Neuron (in vitro differentiated cells): Measurements from ENCODE around the gene NFATC2.

Experiments
- H2AFZ ChIP-seq: one replicate; pipeline ENCODE4 v1.6.1; 2013; ENCODE audit warnings: low read depth, mild to moderate bottlenecking, inconsistent platforms, low read length, moderate library complexity
- H3K27me3 ChIP-seq: one replicate; pipeline ENCODE4 v1.6.1; 2013; ENCODE audit warnings: low read length; ENCODE audit not compliant: insufficient read depth
- H3K36me3 ChIP-seq: one replicate; pipeline ENCODE4 v1.6.1; 2013; ENCODE audit warnings: low read length; ENCODE audit not compliant: insufficient read depth
- H3K4me1 ChIP-seq: one replicate; pipeline ENCODE4 v1.6.1; 2013; ENCODE audit warnings: low read length; ENCODE audit not compliant: insufficient read depth
- H3K4me3 ChIP-seq: 2 replicates; pipeline ENCODE4 v1.5.1; 2013; ENCODE audit warnings: mild to moderate bottlenecking, low read length, moderate library complexity
- H3K9me3 ChIP-seq: one replicate; pipeline ENCODE4 v1.6.1; 2013; ENCODE audit warnings: low read length

Gene NFATC2

DNA sequence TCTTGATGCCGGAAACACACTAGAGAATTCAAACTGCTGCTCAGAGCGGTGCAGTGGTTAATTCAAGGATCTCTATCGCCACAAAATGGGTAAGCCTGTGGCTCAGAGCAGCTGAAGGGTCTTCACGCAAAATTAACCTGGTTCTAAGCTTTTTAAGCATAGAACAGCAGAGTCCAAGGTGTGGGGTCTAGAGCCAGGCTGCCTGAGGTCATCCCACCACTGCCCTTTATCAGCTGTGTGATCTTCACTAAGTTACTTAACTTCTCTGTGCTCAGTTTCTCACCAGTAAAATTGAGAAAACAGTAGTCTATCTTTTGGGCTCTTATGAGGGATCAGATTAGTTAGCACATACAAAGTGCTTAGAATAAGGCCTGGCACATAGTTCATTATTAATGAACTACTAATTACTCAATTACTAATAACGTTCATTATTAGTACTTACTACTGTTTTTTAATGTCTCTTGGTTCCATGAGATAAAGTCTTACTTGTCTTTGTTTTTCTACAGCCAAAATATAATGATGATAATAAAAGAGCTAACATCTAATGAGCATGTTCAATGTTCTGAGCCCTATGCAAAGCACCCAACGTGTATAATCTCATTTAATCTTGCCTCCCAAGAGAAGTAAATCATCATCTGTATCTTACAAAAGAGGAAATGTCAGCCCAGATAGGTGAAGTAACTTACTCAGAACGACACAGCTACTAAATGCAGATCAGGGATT is 92.9 kb downstream of the NFATC2 start:
- Histone ChIP-seq H3K36me3 (no peaks in the 10 kb centered on the region), H3K4me3 (no peak overlapping the region), H2AFZ (no peak overlapping the region), H3K27me3 (no peaks in the 10 kb centered on the region), H3K9me3 (no peaks in the 10 kb centered on the region), H3K4me1 (peaks cover 7% of the 10 kb centered on the region)

DNA sequence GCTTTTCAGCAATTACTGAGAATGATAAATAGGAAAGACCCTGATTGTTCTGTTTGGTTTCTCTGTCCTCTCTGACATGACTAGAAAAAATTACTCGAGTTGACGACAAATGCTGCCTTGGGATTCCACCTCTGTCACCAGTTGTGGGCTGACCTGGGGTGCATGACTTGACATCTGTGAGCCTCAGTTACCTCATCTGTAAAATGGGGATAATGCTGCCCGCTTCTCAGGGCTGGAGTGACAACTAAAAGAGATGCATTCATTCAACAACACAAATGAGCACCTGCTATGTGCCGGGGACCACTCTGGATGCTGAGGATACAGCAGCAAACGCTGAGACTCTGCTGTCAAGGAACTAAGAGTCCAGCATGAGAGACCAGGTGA is 94.8 kb downstream of the NFATC2 start:
- Histone ChIP-seq H3K36me3 (no peaks in the 10 kb centered on the region), H3K4me3 (no peak overlapping the region), H2AFZ (no peak overlapping the region), H3K4me1 (peaks cover 7% of the 10 kb centered on the region), H3K9me3 (no peaks in the 10 kb centered on the region), H3K27me3 (no peaks in the 10 kb centered on the region)

DNA sequence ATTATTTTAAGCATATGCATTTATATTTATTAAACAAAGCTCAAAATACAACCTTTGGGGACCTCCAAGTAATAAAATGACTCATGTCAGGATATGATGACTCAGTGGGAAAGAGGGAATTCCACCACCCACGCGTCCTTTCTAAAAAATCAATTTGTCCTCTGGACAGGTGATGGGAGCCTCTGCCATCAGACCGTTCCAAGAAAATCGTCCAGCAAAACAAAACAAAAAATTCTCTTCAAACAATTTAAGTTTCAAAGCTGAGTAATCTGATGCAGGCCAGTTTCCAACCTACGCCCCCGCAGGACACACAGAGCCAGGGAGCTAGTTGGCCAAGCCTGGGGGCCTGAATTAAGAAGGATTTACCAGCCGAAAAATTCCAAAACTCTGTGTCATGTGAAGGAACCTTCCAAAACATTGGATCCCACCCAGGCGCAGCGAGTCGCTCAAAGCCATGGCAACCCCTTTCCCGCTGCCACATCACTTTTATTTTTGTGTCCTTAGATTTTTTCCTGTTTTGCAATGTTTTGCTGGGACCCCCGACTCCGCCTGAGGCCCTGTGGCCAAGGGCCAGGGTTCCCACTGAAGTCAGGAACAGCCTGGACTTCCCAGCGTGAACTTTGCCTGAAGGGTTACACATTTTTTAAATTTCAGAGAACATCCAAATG is 95.3 kb downstream of the NFATC2 start:
- H3K4me1 ChIP-seq, result peaks cover 7% of the 10 kb centered on the region
- H3K9me3 ChIP-seq, result no peaks in the 10 kb centered on the region
- no peak overlapping the region for H2AFZ ChIP-seq
- H3K36me3 ChIP-seq, result no peaks in the 10 kb centered on the region
- H3K4me3 ChIP-seq, result no peak overlapping the region
- H3K27me3 ChIP-seq, result no peaks in the 10 kb centered on the region

DNA sequence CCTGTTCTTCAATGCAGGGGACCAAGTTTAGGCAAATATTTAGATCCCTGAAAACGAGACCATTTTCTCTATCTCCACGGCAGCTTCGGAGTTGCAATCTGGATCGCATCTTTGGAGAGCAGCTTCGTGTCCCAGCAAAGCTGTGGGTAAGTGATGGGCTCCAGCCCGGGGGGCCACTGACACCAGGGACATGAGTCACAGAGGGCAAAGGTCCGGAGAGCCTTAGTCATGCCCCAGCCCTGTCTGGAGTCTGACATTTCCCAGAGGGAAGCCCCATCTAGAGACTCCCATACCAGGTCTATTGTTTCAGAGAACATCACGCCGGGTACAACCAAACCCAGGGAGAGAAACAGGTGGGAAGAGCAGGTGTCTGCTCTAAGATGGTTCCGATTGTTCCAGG is 95.9 kb downstream of the NFATC2 start:
- H3K36me3 ChIP-seq, result no peaks in the 10 kb centered on the region
- H3K27me3 ChIP-seq, result no peaks in the 10 kb centered on the region

DNA sequence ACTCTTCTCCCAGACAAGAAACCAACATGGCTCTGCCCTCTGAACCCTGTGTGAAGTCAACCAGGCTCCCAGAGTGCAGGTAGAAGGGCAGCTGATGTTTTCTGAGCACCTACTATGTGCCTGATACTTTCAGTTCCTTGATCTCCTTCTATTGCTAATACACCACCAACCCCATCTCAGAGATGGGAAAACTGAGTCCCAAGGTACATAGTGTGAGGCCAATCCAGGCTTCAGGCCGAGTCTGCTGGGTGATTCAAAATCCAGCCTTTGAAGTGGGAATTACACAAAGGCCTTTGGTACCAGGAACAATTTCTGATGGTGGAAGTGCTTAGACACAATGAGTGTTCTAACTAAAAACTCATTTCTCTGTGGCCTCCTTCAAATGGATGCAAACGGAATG is 96.3 kb downstream of the NFATC2 start:
- H2AFZ ChIP-seq, result no peak overlapping the region
- no peaks in the 10 kb centered on the region for H3K27me3 ChIP-seq
- no peak overlapping the region for H3K4me3 ChIP-seq
- peaks cover 7% of the 10 kb centered on the region for H3K4me1 ChIP-seq
- H3K9me3 ChIP-seq, result no peaks in the 10 kb centered on the region
- no peaks in the 10 kb centered on the region for H3K36me3 ChIP-seq

More for the DNA sequence above, 95.9 kb downstream of the NFATC2 start:
- Histone ChIP-seq H2AFZ (no peak overlapping the region), H3K4me1 (peaks cover 7% of the 10 kb centered on the region), H3K9me3 (no peaks in the 10 kb centered on the region), H3K4me3 (no peak overlapping the region)

DNA sequence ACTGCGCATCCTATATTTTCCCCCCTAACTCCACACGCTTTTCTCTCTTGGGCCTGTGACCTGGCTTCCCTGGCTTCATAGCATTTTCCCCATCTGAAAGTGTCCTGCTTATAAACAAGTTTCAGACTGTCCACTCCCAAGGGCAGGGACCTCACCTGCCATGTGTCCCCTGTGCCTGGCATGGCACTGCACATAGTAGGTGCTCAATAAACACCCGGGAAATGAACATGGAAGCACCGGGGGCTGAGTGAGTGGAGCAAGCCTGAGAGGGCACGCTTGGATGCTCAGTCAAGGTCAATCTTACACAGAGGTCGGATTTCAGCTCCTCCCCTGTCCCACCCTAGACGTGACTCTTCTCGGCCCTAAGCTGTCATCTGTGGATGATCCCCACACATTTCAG is 96.9 kb downstream of the NFATC2 start:
- no peak overlapping the region for H3K4me3 ChIP-seq

DNA sequence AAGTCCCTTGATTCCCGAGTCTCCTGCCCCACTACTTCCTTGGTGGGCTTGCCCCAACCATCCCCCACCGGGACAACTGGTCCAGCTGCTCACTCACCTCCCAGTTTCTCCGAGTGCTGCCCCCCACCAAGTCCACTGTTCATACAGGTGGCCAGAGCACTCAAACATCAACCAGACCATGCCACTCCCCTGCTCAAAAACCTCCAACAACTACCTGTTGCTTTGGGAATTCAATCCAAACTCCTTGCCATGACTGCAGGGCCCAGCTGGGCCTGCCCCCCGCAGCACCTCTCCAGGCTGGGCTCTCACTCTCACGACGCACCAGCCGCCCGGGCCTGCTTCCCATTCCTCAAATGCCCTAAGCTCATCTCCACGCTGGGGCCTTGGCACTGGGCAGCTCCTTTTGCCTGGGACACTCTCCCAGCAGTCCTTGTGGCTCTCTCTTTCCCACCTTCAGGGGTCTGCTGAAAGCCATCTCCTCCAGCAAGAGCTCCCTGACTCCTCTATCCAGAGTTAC is 97.5 kb downstream of the NFATC2 start:
- Histone ChIP-seq H3K9me3 (no peaks in the 10 kb centered on the region), H3K27me3 (no peaks in the 10 kb centered on the region), H3K4me3 (no peak overlapping the region), H3K36me3 (no peaks in the 10 kb centered on the region), H2AFZ (no peak overlapping the region), H3K4me1 (peaks cover 7% of the 10 kb centered on the region)

More for the DNA sequence above, 96.9 kb downstream of the NFATC2 start:
- Histone ChIP-seq H2AFZ (no peak overlapping the region), H3K36me3 (no peaks in the 10 kb centered on the region), H3K9me3 (no peaks in the 10 kb centered on the region), H3K4me1 (peaks cover 7% of the 10 kb centered on the region), H3K27me3 (no peaks in the 10 kb centered on the region)

DNA sequence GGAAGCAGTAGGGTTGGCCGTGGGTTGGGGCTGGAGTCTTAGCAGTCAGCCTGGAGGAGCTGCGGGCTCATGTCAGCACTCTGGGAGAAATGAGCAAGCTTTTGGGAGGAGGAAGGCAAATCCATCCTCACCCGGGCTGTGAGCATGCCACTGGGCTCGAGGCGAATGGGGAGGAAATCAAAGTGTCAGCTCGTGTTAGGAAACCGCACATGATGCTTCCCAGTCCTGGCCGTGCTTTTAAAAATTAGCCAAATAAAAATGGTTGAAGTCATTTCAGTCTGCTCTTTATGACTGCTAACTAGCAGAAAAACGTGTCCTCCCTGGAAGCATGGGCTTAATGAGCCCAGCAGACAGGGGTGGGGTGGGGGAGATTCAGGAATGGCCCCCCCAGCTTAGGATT is 98.1 kb downstream of the NFATC2 start:
- H2AFZ ChIP-seq, result no peak overlapping the region
- peaks cover 7% of the 10 kb centered on the region for H3K4me1 ChIP-seq
- no peaks in the 10 kb centered on the region for H3K9me3 ChIP-seq
- H3K4me3 ChIP-seq, result no peak overlapping the region
- no peaks in the 10 kb centered on the region for H3K36me3 ChIP-seq
- H3K27me3 ChIP-seq, result no peaks in the 10 kb centered on the region

DNA sequence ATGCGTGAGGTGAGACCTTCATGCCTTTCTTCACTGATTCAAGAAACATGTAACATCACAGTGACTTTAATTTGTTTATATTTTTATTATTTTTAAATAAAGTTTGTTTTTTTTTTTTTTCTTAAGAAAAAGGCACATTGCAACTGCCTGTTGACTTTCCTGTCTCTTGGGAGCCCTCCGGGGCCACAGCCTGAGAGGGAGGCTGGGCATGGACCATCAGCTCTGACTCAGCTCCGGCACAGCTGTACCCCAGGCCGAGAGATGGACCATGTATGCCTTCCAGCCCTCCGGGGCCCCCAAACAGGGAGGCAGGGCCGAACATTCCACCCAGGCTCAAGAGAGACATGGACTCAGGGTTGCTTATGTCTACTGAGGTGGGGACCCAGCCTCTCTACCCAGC is 99.9 kb downstream of the NFATC2 start:
- Histone ChIP-seq H3K27me3 (no peaks in the 10 kb centered on the region), H3K36me3 (no peaks in the 10 kb centered on the region), H2AFZ (no peak overlapping the region), H3K4me3 (no peak overlapping the region), H3K4me1 (peaks cover 7% of the 10 kb centered on the region), H3K9me3 (no peaks in the 10 kb centered on the region)

DNA sequence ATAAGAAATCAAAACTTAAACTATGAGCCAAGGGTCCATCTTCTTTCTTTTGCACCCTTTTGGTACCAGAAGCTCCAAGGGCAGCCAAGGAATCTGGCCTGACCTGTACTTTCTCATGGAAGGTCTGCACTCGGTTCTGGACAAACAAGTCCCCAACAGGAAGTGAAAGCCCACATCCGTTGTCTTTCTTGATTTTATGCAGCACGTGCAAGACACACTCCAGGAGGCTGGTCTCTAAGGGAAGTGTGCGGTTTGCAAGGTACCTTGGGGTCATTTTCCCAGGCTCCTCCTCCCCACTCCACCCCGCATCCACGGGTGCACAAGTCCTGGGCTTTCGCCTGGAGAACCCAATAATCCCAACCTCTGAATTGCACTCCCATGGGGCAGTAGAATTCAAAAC is 101.9 kb downstream of the NFATC2 start:
- no peaks in the 10 kb centered on the region for H3K4me1 ChIP-seq
- no peak overlapping the region for H2AFZ ChIP-seq
- H3K9me3 ChIP-seq, result no peaks in the 10 kb centered on the region
- H3K4me3 ChIP-seq, result no peak overlapping the region
- H3K27me3 ChIP-seq, result no peaks in the 10 kb centered on the region
- no peaks in the 10 kb centered on the region for H3K36me3 ChIP-seq

DNA sequence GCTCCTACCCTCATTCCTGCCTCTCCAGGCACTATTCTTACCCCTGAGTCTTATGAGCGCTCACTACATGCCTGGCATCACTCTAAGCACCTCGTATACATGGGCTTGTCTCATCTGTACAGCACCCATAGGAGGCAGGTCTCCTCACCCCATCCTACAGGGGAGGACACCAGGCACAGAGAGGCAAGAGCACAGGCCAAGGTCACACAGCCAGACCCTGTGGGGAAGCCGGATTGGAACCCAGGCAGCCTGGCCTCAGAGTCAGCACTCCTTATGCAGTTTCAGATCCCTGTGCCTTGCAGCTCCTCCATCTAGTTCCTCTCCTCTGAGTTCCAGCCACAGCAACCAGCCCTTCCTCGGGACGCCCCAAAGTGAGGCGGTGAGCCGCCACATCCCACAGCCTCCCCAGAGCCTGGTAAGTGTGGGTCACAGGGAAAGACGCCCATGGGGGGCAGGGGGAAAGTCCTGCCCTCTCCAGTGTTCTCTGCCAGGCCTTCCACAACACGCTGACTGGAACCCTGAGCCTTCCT is 103.3 kb downstream of the NFATC2 start:
- no peaks in the 10 kb centered on the region for H3K27me3 ChIP-seq
- H3K4me1 ChIP-seq, result no peaks in the 10 kb centered on the region
- no peak overlapping the region for H3K4me3 ChIP-seq
- no peaks in the 10 kb centered on the region for H3K9me3 ChIP-seq
- H2AFZ ChIP-seq, result no peak overlapping the region
- H3K36me3 ChIP-seq, result no peaks in the 10 kb centered on the region

DNA sequence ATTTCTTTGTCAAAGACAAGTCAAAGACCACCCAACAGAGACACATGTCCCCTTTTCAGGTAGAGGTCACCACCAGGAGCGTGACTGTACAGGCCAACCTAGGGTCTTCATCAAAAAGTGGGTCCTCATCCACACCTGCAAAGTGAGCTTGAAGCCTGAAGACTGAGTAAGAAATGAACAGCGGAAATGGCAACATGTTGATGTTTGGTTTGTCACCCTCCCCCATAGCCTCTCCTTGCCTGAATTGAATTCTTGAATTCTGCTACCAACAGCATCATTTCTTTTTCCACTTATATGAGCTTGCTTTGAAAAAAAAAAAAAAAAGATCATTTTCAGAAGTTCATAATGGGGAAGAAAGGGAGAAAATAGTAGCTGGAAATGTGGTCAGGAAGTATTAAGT is 104.4 kb downstream of the NFATC2 start:
- Histone ChIP-seq H2AFZ (no peak overlapping the region), H3K4me1 (no peaks in the 10 kb centered on the region), H3K36me3 (no peaks in the 10 kb centered on the region), H3K9me3 (no peaks in the 10 kb centered on the region), H3K4me3 (no peak overlapping the region), H3K27me3 (no peaks in the 10 kb centered on the region)

DNA sequence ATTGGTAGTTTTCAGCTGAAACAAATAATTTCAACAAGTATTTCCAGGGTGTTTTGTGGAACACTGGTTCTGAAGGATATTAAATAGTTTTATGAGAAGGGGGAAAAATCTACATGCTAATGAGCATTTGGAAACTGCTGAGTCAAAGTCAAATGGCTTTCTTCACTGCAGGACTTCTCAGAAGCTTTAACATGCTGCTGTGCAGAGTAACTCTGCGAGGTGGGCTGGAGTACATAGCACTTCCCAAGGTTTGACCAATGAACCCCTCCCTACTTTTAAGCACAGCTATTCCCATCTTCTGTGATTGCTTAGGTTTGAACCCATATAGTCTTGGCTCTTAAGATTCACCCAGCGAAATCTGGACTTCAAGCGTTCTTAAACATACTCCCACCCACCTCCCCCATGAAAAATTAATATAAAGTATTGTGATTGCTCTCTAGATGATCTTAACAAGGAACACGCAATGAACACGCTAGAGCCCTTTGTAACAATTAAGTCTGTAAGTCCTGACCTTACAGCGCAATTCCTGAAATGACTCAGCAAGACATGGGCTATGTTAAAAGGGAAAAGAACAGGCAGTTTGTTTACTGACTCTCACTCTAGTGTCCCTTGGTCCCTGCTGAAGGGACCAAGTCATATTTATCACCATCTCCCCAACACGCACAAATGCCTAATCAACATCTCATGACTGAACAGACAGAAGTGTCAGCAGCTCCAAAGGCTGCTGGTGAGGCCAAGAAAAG is 105.2 kb downstream of the NFATC2 start:
- Histone ChIP-seq H2AFZ (no peak overlapping the region), H3K9me3 (no peaks in the 10 kb centered on the region), H3K4me3 (no peak overlapping the region), H3K4me1 (no peaks in the 10 kb centered on the region), H3K36me3 (no peaks in the 10 kb centered on the region), H3K27me3 (no peaks in the 10 kb centered on the region)
